Measurements from ENCODE around the gene APLNR.

The APLNR gene

DNA sequence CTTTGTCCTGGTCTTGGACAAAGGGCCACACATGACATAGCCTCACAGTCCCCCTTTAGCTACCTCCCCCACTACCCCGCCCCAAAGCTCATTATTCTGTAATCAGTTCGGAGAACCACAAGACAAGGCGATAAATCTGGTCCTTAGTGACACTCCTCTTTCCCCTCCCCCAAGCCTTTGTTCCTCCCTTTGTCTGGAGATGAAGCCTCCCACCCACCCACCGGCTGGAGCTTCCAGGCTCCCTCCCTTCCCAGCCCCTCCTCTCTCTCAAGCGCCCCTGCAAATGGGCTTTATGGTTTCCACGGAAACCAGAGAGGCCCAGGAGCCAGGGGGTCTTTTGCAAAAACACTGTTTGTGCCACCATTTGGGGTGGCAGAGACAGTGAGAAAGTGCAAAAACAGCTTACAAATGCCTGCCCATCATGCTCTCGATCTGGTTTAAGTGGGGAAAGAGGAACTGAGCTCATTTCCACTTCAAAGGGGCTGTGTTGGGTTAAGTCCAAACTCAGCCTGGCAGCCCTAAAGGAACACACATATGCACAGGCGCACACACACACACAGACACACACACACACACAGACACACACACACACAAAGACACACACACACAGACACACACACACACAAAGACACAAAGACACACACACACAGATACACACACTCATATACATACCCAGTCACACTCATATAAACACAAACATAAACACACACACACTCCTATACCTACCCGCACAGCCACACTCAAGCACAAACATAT lies 23.5 kb downstream of the APLNR start:
- DNase-seq (ENCODE audit: low read depth, low spot score) = peak; percentile 17
- no peak overlapping the region for H3K4me3 ChIP-seq (ENCODE audit: low read depth, low read length)
- TF ChIP-seq, protein P1, sequence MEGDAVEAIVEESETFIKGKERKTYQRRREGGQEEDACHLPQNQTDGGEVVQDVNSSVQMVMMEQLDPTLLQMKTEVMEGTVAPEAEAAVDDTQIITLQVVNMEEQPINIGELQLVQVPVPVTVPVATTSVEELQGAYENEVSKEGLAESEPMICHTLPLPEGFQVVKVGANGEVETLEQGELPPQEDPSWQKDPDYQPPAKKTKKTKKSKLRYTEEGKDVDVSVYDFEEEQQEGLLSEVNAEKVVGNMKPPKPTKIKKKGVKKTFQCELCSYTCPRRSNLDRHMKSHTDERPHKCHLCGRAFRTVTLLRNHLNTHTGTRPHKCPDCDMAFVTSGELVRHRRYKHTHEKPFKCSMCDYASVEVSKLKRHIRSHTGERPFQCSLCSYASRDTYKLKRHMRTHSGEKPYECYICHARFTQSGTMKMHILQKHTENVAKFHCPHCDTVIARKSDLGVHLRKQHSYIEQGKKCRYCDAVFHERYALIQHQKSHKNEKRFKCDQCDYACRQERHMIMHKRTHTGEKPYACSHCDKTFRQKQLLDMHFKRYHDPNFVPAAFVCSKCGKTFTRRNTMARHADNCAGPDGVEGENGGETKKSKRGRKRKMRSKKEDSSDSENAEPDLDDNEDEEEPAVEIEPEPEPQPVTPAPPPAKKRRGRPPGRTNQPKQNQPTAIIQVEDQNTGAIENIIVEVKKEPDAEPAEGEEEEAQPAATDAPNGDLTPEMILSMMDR (IDR thresholded peaks at IDR 0.05; ENCODE audit: low read depth, low read length) = no peak
- in situ Hi-C loops (cut with HindIII; ENCODE audit: low sequenced_read_pairs) = no loop called here

DNA sequence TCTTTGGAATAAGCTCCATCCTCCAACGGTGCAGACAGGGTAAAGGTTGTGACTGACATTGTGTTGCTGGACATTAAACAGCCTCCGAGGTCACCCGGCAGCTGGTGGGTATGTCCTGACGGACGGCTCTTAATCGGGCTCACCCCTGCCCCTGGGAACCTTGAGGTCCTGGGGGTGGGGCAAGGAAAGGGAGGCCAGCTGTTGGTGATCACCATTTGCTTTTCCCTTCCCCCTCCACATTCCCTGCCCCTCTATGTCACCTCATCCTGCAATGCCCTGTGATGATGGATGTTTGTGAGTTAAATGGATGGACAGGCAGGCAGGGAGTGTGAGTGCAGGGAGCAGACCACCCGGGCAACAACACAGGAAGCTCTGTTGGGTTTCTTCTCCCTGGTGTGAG lies 26.3 kb downstream of the APLNR start:
- in situ Hi-C loops (cut with HindIII; ENCODE audit: low sequenced_read_pairs) = no loop called here
- no peak overlapping the region for H3K4me3 ChIP-seq (ENCODE audit: low read depth, low read length)
- TF ChIP-seq, protein P1 (IDR thresholded peaks at IDR 0.05; ENCODE audit: low read depth, low read length) = no peak
- no peak for DNase-seq (ENCODE audit: low read depth, low spot score)

GRCh38 chr11:57207168-57207567 lies 29.9 kb downstream of the APLNR start:
- no peak overlapping the region for H3K4me3 ChIP-seq (ENCODE audit: low read depth, low read length)
- TF ChIP-seq, protein P1 (IDR thresholded peaks at IDR 0.05; ENCODE audit: low read depth, low read length) = no peak
- no peak for DNase-seq (ENCODE audit: low read depth, low spot score)
- in situ Hi-C loops (cut with HindIII; ENCODE audit: low sequenced_read_pairs) = no loop called here

DNA sequence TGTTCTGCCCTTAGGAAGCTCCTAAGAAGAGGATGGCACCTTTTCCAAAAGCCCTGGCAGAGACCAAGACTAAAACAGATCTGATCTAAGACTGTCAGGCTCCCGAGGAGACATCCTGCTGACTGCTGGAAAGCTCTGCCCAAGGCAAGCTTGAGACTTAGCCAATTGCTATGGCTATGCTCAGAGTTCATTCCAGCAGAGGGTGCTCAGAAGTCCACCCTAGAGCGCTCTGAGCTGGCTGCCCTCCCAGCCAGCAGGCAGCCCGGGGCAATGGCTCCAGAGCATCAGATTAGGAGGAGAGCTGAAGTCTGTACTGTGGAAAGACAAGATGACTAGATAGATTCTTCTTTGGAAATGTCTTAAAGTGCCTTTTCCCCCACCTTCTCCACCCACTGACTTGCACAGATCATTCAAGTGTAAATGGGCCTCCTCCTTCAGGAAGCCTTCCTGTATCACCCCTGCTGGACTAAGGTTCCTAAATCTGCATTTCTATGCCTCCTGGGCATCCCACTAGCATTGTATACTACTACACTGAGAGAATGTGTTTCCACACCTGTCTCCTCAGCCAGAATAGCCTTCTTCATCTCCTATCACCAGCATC lies 31.9 kb downstream of the APLNR start:
- no peak overlapping the region for H3K4me3 ChIP-seq (ENCODE audit: low read depth, low read length)
- in situ Hi-C loops (cut with HindIII; ENCODE audit: low sequenced_read_pairs) = no loop called here
- TF ChIP-seq, protein P1 (IDR thresholded peaks at IDR 0.05; ENCODE audit: low read depth, low read length) = peak; percentile 5
- DNase-seq (ENCODE audit: low read depth, low spot score) = peak; percentile 26

DNA sequence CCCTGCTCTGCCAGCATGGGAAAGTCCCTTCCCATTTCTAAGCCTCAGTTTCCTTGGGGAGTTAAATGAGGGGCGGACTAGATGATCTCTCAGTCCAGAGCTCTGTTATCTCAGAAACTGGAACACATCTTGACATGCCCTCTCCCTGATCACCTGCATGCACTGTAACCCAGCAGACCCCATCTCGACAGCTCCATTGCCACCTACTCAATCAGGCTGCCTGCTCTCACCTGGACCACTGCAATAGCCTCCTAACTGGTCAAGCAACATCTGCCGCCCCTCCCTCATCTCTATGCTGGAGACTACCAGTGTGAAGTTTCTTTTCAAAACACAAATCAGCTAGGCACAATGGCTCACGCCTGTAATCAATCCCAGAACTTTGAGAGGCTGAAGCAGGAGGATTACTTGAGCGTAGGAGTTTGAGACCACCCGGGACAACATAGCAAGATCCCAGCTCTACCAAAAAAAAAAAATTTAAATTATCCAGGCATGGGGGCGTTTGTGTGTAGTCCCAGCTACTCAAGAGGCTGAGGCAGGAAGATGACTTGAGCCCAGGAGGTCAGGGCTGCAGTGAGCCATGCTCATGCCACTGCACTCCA lies 33.1 kb downstream of the APLNR start:
- H3K4me3 ChIP-seq (ENCODE audit: low read depth, low read length) = no peak overlapping the region
- in situ Hi-C loops (cut with HindIII; ENCODE audit: low sequenced_read_pairs) = no loop called here
- TF ChIP-seq, protein P1 (IDR thresholded peaks at IDR 0.05; ENCODE audit: low read depth, low read length) = no peak
- no peak for DNase-seq (ENCODE audit: low read depth, low spot score)

GRCh38 chr11:57203359-57203758 lies 33.7 kb downstream of the APLNR start:
- TF ChIP-seq, protein P1 (IDR thresholded peaks at IDR 0.05; ENCODE audit: low read depth, low read length) = no peak
- DNase-seq (ENCODE audit: low read depth, low spot score) = no peak
- in situ Hi-C loops (cut with HindIII; ENCODE audit: low sequenced_read_pairs) = no loop called here
- no peak overlapping the region for H3K4me3 ChIP-seq (ENCODE audit: low read depth, low read length)

Measured in astrocyte of the spinal cord (primary cell).